Skeletal muscle satellite cell (primary cell): ENCODE results near the gene HAUS7. TPM values are rescaled to one million over a fixed set of nuclear protein-coding genes. Genes with fewer than 3 reads are reported as not detected.

Experiments
- H3K27me3 ChIP-seq: 2 replicates; pipeline ENCODE4 v1.7.0; 2013; ENCODE audit warnings: low read length; ENCODE audit not compliant: control insufficient read depth, insufficient read depth
- H3K36me3 ChIP-seq: 2 replicates; pipeline ENCODE4 v1.7.0; 2013; ENCODE audit warnings: mild to moderate bottlenecking, control low read depth, low read length; ENCODE audit not compliant: insufficient read depth
- H3K4me1 ChIP-seq: 2 replicates; pipeline ENCODE4 v1.7.0; 2013; ENCODE audit warnings: low read length; ENCODE audit not compliant: control insufficient read depth, insufficient read depth
- H3K4me2 ChIP-seq: 2 replicates; pipeline ENCODE4 v1.7.0; 2013; ENCODE audit warnings: mild to moderate bottlenecking, low read length
- H3K4me3 ChIP-seq: 2 replicates; pipeline ENCODE4 v1.7.0; 2013; ENCODE audit warnings: low read length
- H3K9ac ChIP-seq: 2 replicates; pipeline ENCODE4 v1.7.0; 2013; ENCODE audit warnings: mild to moderate bottlenecking, low read depth, low read length, moderate library complexity
- H3K9me3 ChIP-seq: replicated peaks from 2 replicates; pipeline ENCODE4 v1.7.0; 2013; ENCODE audit warnings: mild to moderate bottlenecking, control low read depth, low read length
- small RNA-seq: library from RNA; depleted of rRNA; stranded (forward); fragments of <200 nt; gene quantifications from one replicate; pipeline ENCODE3, GENCODE V24; 2012

The HAUS7 gene

GRCh38 chrX:153398275-153398960 is 72.0 kb downstream of the HAUS7 start:
- peaks cover 4% of the 10 kb centered on the region for H3K9me3 ChIP-seq
- no peaks in the 10 kb centered on the region for H3K27me3 ChIP-seq
- no peak overlapping the region for H3K9ac ChIP-seq
- H3K4me1 ChIP-seq: no peaks in the 10 kb centered on the region
- H3K4me2 ChIP-seq: no peak overlapping the region
- no peaks in the 10 kb centered on the region for H3K36me3 ChIP-seq
- H3K4me3 ChIP-seq: no peak overlapping the region

Small RNAs within 50 kb of the gene (small RNA-seq; reads per million reads assigned to genes)
- gene RN7SL667P: not detected
